Activated CD4-positive, alpha-beta T cell treated with anti-CD3 and anti-CD28 coated beads, Interleukin-2, amount 10 ng/mL, durations not matched to agents 7 days and 5 days (primary cell): ENCODE measurements around the gene POLR2F. TPM values are rescaled to one million over a fixed set of nuclear protein-coding genes. Genes with fewer than 3 reads are reported as not detected.

ENCODE experiments used
- CTCF ChIA-PET: fragments of 350-600 bp; sonication (Branson Sonifier 250); formaldehyde crosslinking; loops from one replicate; lab custom pipeline; 2021; ENCODE audit warnings: antibody characterized with exemption; lab: Charles Lee
- POLR2A ChIA-PET: fragments of 350-600 bp; sonication (Branson Sonifier 250); formaldehyde crosslinking; loops from one replicate; lab custom pipeline; 2021; ENCODE audit warnings: antibody characterized with exemption; lab: Charles Lee
- DNase-seq: peaks from one replicate; pipeline ENCODE4 v3.0.0-alpha.2; 2020
- H3K27ac Mint-ChIP-seq: one replicate; pipeline ENCODE4 v1.8.0; 2021; ENCODE audit warnings: mild to moderate bottlenecking, moderate library complexity, mixed read lengths
- H3K27me3 Mint-ChIP-seq: one replicate; pipeline ENCODE4 v1.8.0; 2021; ENCODE audit warnings: mixed read lengths
- H3K36me3 Mint-ChIP-seq: one replicate; pipeline ENCODE4 v1.8.0; 2021; ENCODE audit warnings: low read depth, mixed read lengths
- H3K4me1 Mint-ChIP-seq: one replicate; pipeline ENCODE4 v1.8.0; 2021; ENCODE audit warnings: mixed read lengths
- H3K4me3 Mint-ChIP-seq: one replicate; pipeline ENCODE4 v1.8.0; 2021; ENCODE audit warnings: mild to moderate bottlenecking, moderate library complexity, mixed read lengths
- H3K9me3 Mint-ChIP-seq: one replicate; pipeline ENCODE4 v1.8.0; 2021; ENCODE audit warnings: mixed read lengths
- microRNA-seq: library from miRNA; unstranded; fragments of <30 nt; microRNA quantifications from one replicate; pipeline ENCODE4 v1.2.0, GENCODE V29; 2021; ENCODE audit warnings: borderline microRNAs expressed, borderline replicate concordance
- total RNA-seq, 2 experiments: library from RNA; stranded (reverse); gene quantifications; one replicate each; pipeline ENCODE4 v1.2.3, GENCODE V29; 2021

Gene POLR2F
- total RNA-seq, 2 experiments from 2014 or later, result 58.5 to 66.3 TPM

GRCh38 chr22:38009000-38009806 is 55.7 kb downstream of the POLR2F start:
- POLR2A ChIA-PET, result no interaction called here
- H3K4me1 Mint-ChIP-seq, result peaks cover 7% of the 10 kb centered on the region
- CTCF ChIA-PET, result interaction anchor here (0.5 kb wide), 1 partner anchor 1005 kb away, joined by 3 read pairs; the partner anchor contains the start of gene APOBEC3C
- no peak for DNase-seq
- no peak overlapping the region for H3K4me3 Mint-ChIP-seq
- H3K36me3 Mint-ChIP-seq, result no peaks in the 10 kb centered on the region
- no peak overlapping the region for H3K27ac Mint-ChIP-seq
- peaks cover 2% of the 10 kb centered on the region for H3K9me3 Mint-ChIP-seq
- H3K27me3 Mint-ChIP-seq, result no peaks in the 10 kb centered on the region

GRCh38 chr22:38012604-38013072 is 59.1 kb downstream of the POLR2F start:
- POLR2A ChIA-PET, result no interaction called here
- Mint-ChIP-seq H3K4me3 (no peak overlapping the region), H3K9me3 (peaks cover 2% of the 10 kb centered on the region), H3K27me3 (no peaks in the 10 kb centered on the region), H3K36me3 (no peaks in the 10 kb centered on the region), H3K27ac (no peak overlapping the region), H3K4me1 (peaks cover 7% of the 10 kb centered on the region)
- DNase-seq, result no peak
- CTCF ChIA-PET, result no interaction called here

DNA sequence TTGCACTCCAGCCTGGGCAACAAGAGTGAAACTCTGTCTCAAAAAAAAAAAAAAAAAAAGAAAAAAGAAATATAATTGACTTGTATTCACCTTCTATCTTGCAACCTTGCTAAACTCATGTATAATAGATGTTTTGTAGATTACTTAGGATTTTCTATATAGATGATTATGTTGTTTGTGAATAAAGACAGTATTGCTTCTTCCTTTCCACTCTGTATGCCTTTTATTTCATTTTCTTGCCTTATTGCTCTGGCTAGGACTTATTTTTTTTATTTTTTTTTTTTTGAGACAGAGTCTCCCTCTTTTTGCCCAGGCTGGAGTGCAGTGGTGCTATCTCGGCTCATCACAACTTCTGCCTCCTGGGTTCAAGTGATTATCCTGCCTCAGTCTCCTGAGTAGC is 60.6 kb downstream of the POLR2F start:
- Mint-ChIP-seq H3K4me1 (peaks cover 4% of the 10 kb centered on the region), H3K27me3 (no peaks in the 10 kb centered on the region), H3K4me3 (no peak overlapping the region), H3K9me3 (peaks cover 2% of the 10 kb centered on the region), H3K27ac (no peak overlapping the region), H3K36me3 (no peaks in the 10 kb centered on the region)
- no peak for DNase-seq
- CTCF ChIA-PET, result interaction anchor here (0.6 kb wide), 1 partner anchor 86 kb away, joined by 3 read pairs; no protein-coding TSS in a partner anchor
- POLR2A ChIA-PET, result no interaction called here

GRCh38 chr22:38016182-38017151 is 63.0 kb downstream of the POLR2F start:
- Mint-ChIP-seq H3K36me3 (no peaks in the 10 kb centered on the region), H3K9me3 (peaks cover 2% of the 10 kb centered on the region), H3K27ac (no peak overlapping the region), H3K4me1 (no peaks in the 10 kb centered on the region), H3K27me3 (no peaks in the 10 kb centered on the region), H3K4me3 (no peak overlapping the region)
- DNase-seq, result no peak
- CTCF ChIA-PET, result no interaction called here
- POLR2A ChIA-PET, result no interaction called here

DNA sequence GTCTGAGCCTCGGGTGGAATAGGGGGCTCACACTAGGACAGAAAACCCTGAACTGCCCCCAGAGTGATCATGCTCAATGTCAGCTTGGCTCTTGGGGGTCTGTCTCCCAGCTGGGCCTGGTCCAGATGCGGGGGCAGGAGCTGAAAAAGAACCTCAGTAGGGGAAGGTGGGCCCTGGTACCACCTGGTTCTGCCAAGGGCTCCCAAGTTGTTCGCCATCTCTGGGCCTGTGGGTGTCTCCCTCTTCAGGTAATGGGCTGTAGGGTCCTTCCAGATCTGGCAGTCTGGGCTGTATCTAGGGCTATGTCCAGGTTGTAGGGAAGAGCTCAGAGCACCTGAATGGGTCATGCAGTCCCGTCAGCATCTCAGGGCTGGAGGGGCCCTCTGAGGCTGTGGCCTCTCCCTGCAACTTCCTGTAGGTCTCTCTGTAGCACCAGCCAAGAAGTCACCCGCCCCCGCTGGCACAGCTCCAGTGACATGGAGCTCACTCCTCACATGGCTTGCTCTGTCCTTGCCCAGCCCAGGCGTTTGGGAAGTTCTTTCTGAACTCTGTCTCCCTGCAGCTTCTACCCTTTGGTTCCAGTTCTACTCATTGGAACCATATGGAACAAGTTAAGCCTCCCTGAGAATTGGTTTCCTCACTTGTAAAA is 63.9 kb downstream of the POLR2F start:
- Mint-ChIP-seq H3K27me3 (no peaks in the 10 kb centered on the region), H3K9me3 (peaks cover 2% of the 10 kb centered on the region), H3K4me3 (no peak overlapping the region), H3K4me1 (no peaks in the 10 kb centered on the region), H3K27ac (no peak overlapping the region), H3K36me3 (no peaks in the 10 kb centered on the region)
- ChIA-PET POLR2A (no interaction called here), CTCF (no interaction called here)
- DNase-seq, result no peak

- ChIA-PET POLR2A (no interaction called here), CTCF (no interaction called here)
- no peak for DNase-seq
- no peaks in the 10 kb centered on the region for H3K27me3 Mint-ChIP-seq
- H3K4me1 Mint-ChIP-seq, result no peaks in the 10 kb centered on the region
- H3K9me3 Mint-ChIP-seq, result peaks cover 2% of the 10 kb centered on the region
- no peak overlapping the region for H3K27ac Mint-ChIP-seq
- no peaks in the 10 kb centered on the region for H3K36me3 Mint-ChIP-seq
- H3K4me3 Mint-ChIP-seq, result no peak overlapping the region
Measured at GRCh38 chr22:38017939-38018885, 64.7 kb downstream of the POLR2F start.

Small RNA genes within 50 kb of the gene (microRNA-seq; reads per million reads assigned to microRNA genes)
- gene MIR4534 (not detected), gene MIR6820 (1.3 reads per million)

Other genes with a start within 250 kb of the POLR2F start
- gene GCAT, start 145.8 kb upstream of the POLR2F start, total RNA-seq, result 10 to 100 TPM; 10.4 to 12.0 TPM
- gene GALR3, start 130.3 kb upstream of the POLR2F start, total RNA-seq, result not detected
- 10 to 100 TPM; 26.7 to 27.4 TPM for gene ANKRD54, start 109.4 kb upstream of the POLR2F start, total RNA-seq
- gene EIF3L, start 104.3 kb upstream of the POLR2F start, total RNA-seq, result 100 to 1,000 TPM; 444 to 449 TPM
- 10 to 100 TPM; 27.6 to 30.7 TPM for gene MICALL1, start 47.4 kb upstream of the POLR2F start, total RNA-seq
- gene C22orf23, start 98 bp upstream of the POLR2F start, total RNA-seq, result under 1 TPM in 1 of 2 experiments, not detected in 1; 0.23 TPM
- gene SOX10, start 30.9 kb downstream of the POLR2F start, total RNA-seq, result not detected
- 10 to 100 TPM; 15.2 to 15.4 TPM for gene PICK1, start 103.7 kb downstream of the POLR2F start, total RNA-seq
- not detected for gene SLC16A8, start 130.5 kb downstream of the POLR2F start, total RNA-seq
- under 1 TPM; 0.50 to 0.55 TPM for gene BAIAP2L2, start 157.0 kb downstream of the POLR2F start, total RNA-seq
- gene PLA2G6, start 228.1 kb downstream of the POLR2F start, total RNA-seq, result 10 to 100 TPM; 65.0 to 72.0 TPM
- 1 to 10 TPM; 4.7 to 5.0 TPM for gene MAFF, start 248.3 kb downstream of the POLR2F start, total RNA-seq